Measurements from ENCODE around the gene UBE4A. TPM values are rescaled to one million over a fixed set of nuclear protein-coding genes. Genes with fewer than 3 reads are reported as not detected.

UBE4A gene
- total RNA-seq: 59.7 TPM

- DNase-seq: peak; percentile 86
Observed at GRCh38 chr11:118359295-118359958, at the start of gene UBE4A. Gene UBE4A, plus strand, starts transcription at chr11:118359600. Its CDS starts 5,481 bp downstream, at chr11:118365081.

DNA sequence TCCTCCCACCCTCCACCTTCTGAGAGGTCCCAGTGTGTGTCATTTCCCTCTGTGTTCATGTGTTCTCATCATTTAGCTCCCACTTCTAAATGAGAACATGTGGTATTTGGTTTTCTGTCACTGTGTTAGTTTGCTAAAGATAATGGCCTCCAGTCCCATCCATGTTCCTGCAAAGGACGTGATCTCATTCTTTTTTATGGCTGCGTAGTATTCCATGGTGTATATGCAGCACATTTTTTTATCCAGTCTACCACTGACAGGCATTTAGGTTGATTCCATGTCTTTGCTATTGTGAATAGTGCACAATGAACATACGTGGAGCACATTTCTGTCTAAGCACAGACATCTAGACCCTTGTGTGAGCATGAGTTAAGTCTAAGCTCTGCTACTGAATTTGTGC, 49.1 kb upstream of the UBE4A start:
- DNase-seq: no peak

DNA sequence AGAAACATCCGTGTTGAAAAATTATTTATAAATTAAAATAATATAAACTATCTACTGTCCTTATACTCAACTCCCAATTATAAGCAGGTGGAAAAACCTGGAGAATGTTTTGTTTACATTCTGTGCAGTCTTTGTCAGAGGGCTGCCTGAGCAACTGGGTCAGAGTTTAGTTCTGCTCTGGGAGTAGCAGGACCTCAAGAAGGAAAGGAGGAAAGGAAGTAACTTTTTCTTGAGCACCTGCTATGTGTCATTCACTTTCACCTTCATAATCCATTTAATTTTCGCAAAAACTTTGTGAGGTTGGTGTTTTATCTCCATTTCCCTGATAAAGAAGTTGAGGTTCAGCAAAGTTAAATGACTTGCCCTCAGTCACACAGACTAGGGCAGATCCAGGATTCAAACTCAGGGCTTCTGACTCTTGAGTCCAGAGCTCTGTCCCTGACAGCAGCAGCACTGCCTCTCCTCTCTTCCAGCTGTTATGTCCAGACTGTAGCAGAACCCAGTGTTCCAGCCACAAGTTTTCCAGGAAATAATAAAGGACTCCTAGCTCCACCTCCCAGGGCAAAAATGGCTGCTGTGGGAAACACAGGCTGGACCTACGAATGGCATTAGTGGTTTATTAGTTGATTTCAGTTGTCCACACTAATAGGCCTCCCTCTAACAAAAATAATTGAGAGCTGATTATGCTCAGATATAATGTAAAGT, 48.5 kb upstream of the UBE4A start:
- DNase-seq: no peak

DNA sequence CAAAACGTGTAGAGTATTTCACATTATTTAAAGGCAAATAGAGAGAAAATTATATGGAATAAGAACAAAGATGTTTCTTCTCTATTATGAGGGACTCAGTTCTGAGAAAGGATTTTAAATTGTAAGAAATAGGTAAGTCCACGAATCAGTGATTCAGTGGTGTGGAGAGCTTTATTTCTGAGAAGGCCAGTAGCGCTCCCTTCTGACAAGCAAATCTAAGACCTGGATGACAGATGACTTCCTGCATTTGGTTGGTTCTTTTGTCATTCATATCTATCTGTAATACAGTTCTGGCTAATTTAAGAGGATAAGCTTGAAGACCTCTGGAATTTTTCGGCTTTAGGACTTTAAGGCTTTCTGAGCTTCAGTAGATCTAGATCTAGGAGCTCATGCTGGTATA, 47.9 kb upstream of the UBE4A start:
- no peak for DNase-seq

GRCh38 chr11:118312328-118312727, 47.1 kb upstream of the UBE4A start:
- no peak for DNase-seq

- DNase-seq: no peak
Observed at GRCh38 chr11:118313242-118313641, 46.2 kb upstream of the UBE4A start.

GRCh38 chr11:118314988-118315411, 44.4 kb upstream of the UBE4A start:
- DNase-seq: no peak

DNA sequence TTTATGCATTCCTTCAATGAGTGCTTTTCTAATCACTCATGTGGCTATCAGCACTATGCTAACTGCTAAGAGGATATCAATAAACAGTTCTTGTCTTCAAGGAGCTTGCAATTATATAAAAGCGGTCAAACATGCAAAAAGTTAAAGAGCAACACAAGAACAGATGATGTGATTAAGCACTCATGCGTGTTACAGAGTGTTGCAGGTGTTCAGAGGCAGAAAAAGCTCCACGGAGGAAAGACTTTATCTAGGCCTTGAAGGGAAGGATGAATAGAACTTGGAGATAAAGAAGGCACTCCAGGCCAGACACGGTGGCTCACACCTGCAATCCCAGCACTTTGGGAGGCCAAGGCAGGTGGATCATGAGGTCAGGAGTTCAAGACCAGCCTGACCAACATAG, 41.3 kb upstream of the UBE4A start:
- no peak for DNase-seq

GRCh38 chr11:118318581-118319336, 40.6 kb upstream of the UBE4A start:
- no peak for DNase-seq

GRCh38 chr11:118319337-118319707, 40.1 kb upstream of the UBE4A start:
- no peak for DNase-seq

DNA sequence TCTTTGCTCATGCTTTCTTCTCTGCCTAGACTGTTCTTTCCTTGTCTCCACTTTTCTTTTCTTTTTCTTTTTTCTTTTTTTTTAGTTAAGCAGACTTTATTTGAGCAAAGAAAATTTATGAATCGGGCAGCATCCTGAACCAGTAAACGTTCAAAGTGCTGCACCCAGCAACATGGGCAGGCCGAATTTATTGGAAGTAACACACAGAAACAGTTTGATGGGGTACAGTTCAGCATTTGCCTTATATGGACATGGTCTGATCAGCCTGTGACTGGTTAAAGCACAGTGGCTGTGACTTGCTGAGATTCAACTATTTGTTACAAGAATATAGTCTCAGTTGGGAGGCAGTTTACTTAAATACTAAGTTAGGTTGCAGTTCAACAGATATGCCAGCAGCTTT, 38.9 kb upstream of the UBE4A start:
- no peak for DNase-seq

DNA sequence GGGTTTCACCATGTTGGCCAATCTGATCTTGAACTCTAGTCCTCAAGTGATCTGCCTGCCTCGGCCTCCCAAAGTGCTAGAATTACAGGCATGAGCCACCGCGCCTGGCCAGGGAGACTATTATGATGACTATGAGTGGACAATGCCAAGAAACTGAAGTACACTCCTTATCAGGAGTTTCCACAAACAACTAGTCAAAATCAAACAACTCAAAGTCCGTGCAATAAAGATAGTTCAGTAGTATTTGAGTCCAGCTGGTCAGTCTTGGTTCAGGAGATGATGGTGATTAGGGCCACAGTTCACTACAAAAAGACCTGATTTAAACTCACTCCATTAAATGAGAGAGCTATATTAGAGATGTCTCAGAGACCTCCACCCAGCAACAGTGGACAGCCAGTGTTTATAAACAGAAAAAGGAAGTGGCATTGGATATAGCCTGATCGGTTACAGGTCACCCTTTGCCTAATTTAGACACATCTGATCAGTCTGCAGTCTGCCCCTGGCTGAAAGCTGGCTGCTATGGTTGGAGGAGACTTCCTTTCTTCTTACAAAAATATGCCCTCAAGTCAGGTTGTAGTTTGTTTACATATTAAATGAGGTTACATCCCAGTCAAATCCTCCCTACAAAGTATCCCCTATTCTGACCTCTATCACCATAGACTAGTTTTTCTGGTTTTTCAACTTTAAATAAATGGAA, 37.9 kb upstream of the UBE4A start:
- DNase-seq: no peak

DNA sequence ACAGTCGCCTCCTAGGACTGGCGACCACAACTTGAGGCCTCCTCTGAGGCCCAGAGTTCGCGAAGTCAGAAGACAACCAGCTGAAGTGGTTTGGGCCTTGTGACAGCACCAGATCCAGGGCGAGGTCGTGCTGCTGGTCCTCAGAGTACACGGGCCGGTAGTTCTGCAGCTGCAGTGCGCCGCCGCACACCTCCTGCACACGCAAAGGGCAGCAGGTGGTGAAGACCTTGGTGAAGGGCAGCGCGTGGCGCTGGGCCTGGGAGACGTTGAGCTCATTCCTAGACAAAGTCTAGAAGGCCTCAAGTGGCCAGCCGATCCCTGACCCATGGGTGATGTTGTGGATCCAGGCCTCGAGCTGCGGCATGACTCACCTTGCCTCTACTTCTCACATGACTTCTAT, 36.7 kb upstream of the UBE4A start:
- DNase-seq: no peak

DNA sequence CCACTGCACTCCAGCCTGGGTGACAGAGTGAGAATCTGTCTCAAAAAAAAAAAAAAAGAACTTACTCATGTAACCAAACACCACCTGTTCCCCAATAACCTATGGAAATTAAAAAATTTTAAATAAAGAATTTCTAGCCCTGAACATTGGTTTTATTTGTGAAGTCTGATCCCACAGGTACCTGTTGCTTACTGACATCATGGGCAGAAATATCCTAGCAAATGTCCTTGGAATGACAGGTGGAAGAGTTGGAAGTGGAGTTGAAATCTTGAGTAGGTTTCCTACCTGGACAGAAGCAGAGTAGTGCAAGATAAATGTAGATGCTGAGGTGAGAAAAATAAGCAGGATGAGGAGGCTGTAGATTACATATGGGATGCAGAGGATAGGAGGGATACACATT, 34.1 kb upstream of the UBE4A start:
- DNase-seq: no peak

- DNase-seq: no peak
Observed at GRCh38 chr11:118328745-118329144, 30.7 kb upstream of the UBE4A start.

DNA sequence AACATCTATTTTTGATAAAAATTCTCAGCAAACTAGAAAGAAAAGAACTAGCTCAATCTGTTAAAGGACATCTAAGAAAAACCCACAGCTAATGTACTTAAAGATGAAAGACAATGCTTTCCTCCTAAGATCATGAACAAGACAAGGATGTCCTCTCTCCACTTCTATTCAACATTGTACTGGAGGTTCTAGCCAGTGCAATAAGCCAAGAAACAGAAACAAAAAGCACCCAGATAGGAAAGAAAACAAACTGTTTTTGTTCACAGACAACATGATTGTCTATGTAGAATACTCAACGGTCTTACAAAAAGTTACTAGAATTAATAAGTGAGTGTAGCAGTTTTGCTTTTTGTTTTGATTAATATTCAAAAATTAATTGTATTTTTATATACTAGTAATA, 24.7 kb upstream of the UBE4A start:
- DNase-seq: no peak

GRCh38 chr11:118338637-118339061, 20.8 kb upstream of the UBE4A start:
- no peak for DNase-seq

DNA sequence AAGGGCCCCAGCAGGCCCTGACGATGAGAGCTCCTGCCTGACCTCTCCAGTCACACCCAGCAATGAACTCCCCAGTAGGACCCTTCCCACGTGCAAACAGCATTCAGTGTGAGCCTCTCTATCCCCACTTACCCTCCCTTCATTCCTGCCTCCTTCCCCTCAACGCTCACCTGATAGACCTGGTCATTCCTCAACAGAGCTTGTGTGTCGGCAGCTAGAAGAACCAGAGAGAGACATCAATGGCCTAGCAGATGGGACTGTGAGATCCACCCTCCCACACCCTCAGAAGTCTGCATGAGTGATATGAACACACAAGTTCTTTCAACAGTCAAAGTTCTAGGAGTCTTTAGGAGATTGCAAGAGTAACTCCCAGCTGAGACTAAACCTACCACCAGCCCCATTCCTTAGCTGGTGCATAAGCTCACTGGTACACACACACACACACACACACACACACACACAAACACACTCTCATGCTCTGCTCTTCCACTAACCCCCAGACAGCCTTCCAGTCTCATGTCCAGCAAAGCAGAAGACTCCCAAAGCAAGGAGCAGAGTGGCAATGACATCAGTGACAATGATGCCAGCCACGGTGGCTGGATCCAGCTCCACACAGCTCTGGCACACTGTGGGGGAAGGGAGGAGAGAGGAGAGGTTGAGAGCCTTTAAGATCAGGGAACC, 20.0 kb upstream of the UBE4A start:
- no peak for DNase-seq

DNA sequence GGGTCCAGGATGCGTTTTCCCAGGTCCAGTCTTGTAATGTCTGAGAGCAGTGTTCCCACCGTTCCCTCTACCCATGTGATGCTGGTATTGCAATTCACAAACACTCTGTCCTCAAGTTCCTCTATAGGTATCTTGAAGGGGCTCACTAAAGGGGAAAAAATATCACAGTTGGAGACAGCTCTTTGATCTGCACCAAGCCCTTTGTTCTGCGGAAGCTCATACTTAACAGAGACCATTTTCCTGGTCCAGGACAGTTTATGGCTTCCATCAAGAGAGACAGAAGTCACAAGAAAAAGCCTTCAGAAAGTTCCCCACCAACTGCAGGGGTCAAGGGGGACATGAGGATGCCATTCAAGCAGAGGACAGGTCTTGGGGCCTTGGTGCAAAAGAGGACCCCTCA, 19.0 kb upstream of the UBE4A start:
- DNase-seq: no peak

GRCh38 chr11:118341261-118341660, 18.1 kb upstream of the UBE4A start:
- DNase-seq: no peak

DNA sequence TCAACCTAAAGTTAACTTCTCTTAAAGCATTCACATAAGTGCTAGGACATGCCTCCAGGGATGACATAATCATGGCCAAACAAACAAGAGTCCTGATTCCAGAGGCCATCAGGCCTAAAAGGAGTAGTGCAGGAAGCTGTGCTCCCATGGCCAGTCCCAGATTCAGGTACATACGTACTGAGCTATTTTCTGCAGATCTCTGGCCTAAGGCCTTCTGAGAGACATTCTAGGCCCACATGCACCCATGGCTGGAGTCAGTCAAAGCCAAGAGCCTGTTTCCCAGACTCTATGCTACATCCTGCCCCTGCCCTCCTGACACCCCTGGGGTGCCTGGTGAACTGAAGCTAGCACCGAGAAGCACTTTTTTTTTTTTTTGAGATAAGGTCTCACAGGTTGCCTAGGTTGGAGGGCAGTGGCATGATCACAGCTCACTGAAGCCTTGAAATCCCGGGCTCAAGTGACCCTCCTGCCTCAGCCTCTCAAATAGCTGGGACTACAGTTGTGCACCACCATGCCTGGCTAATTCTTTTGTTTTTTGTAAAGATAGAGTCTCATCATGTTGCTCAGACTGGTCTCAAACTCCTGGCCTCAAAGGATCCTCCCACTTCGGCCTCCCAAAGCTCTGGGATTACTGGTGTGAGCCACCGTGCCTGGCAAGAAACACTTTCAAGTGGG, 17.4 kb upstream of the UBE4A start:
- DNase-seq: no peak

All from occipital lobe (tissue), 2 donors.